ENCODE data around the gene CTSD. TPM values are rescaled to one million over a fixed set of nuclear protein-coding genes. Genes with fewer than 3 reads are reported as not detected.
"Not testable (repeated sequence)": the region's sequence is repeated elsewhere in the genome, so short reads cannot be mapped to it uniquely, and the experiment has no call there.

The CTSD gene
- total and polyA plus RNA-seq, 3 experiments from 2014 or later, result 110 to 206 (median 116) TPM

GRCh38 chr11:1770528-1770927 is 6.8 kb upstream of the CTSD start:
- peak overlapping the region in 2 of 8 donors; percentile 13 to 47 for H3K27ac Mint-ChIP-seq
- DNase-seq, result no peak
- peaks cover 11% of the 10 kb centered on the region for H3K4me1 ChIP-seq (ENCODE audit: insufficient read depth, low read length)
- peaks cover 10 to 18% (median 16%) of the 10 kb centered on the region in 3 donors for H3K4me1 Mint-ChIP-seq
- H3K27me3 Mint-ChIP-seq, result no peaks in the 10 kb centered on the region
- ChIA-PET CTCF (interaction anchor here (1.6 to 1.8 kb wide), 2 partner anchors 62 to 77 kb away, joined by 6 to 8 read pairs; no protein-coding TSS in a partner anchor), POLR2A (no interaction called here)
- H3K36me3 ChIP-seq (ENCODE audit: insufficient read depth, low read length), result no peaks in the 10 kb centered on the region
- no peaks in the 10 kb centered on the region for H3K9me3 Mint-ChIP-seq
- no peak overlapping the region for H3K4me3 ChIP-seq (ENCODE audit: low read length)
- no peak overlapping the region for H3K4me3 Mint-ChIP-seq
- H3K27me3 ChIP-seq (ENCODE audit: insufficient read depth, low read length, poor library complexity, severe bottlenecking), result no peaks in the 10 kb centered on the region
- no peaks in the 10 kb centered on the region for H3K36me3 Mint-ChIP-seq
- H3K27ac ChIP-seq (ENCODE audit: low read depth, low read length), result no peak overlapping the region
- H3K9me3 ChIP-seq (ENCODE audit: low read length), result no peaks in the 10 kb centered on the region

GRCh38 chr11:1770061-1770460 is 6.3 kb upstream of the CTSD start:
- H3K27ac Mint-ChIP-seq, result peak overlapping the region in 1 of 8 donors; percentile 18
- no peaks in the 10 kb centered on the region for H3K9me3 ChIP-seq (ENCODE audit: low read length)
- H3K4me3 ChIP-seq (ENCODE audit: low read length), result no peak overlapping the region
- peaks cover 11% of the 10 kb centered on the region for H3K4me1 ChIP-seq (ENCODE audit: insufficient read depth, low read length)
- no peaks in the 10 kb centered on the region for H3K36me3 Mint-ChIP-seq
- no peaks in the 10 kb centered on the region for H3K36me3 ChIP-seq (ENCODE audit: insufficient read depth, low read length)
- ChIA-PET CTCF (interaction anchor here (1.5 to 1.8 kb wide), 2 partner anchors 62 to 76 kb away, joined by 3 to 8 read pairs; no protein-coding TSS in a partner anchor), POLR2A (no interaction called here)
- H3K27me3 ChIP-seq (ENCODE audit: insufficient read depth, low read length, poor library complexity, severe bottlenecking), result no peaks in the 10 kb centered on the region
- no peaks in the 10 kb centered on the region for H3K27me3 Mint-ChIP-seq
- no peak overlapping the region for H3K27ac ChIP-seq (ENCODE audit: low read depth, low read length)
- H3K9me3 Mint-ChIP-seq, result no peaks in the 10 kb centered on the region
- peaks cover 10 to 18% (median 16%) of the 10 kb centered on the region in 3 donors for H3K4me1 Mint-ChIP-seq
- peak in 1 of 5 donors; percentile 1 for DNase-seq
- H3K4me3 Mint-ChIP-seq, result no peak overlapping the region

GRCh38 chr11:1769304-1769936 is 5.7 kb upstream of the CTSD start:
- H3K36me3 ChIP-seq (ENCODE audit: insufficient read depth, low read length); H3K27me3 Mint-ChIP-seq; H3K27ac ChIP-seq (ENCODE audit: low read depth, low read length); H3K4me3 ChIP-seq (ENCODE audit: low read length); H3K36me3 Mint-ChIP-seq; H3K4me3 Mint-ChIP-seq; POLR2A ChIA-PET; H3K27me3 ChIP-seq (ENCODE audit: insufficient read depth, low read length, poor library complexity, severe bottlenecking); H3K9me3 Mint-ChIP-seq; H3K9me3 ChIP-seq (ENCODE audit: low read length): not testable (repeated sequence)
- Mint-ChIP-seq H3K4me1 (peaks cover 11 to 21% (median 17%) of the 10 kb centered on the region in 3 donors), H3K27ac (peak overlapping the region in 1 of 8 donors; percentile 22)
- CTCF ChIA-PET, result interaction anchor here (1.5 kb wide), 1 partner anchor 75 kb away, joined by 3 read pairs; no protein-coding TSS in a partner anchor
- DNase-seq, result peak in 1 of 5 donors; percentile 22
- peaks cover 13% of the 10 kb centered on the region for H3K4me1 ChIP-seq (ENCODE audit: insufficient read depth, low read length)

- H3K9me3 Mint-ChIP-seq, result no peaks in the 10 kb centered on the region
- DNase-seq, result no peak
- CTCF ChIA-PET, result no interaction called here
- H3K4me3 Mint-ChIP-seq, result no peak overlapping the region
- peaks cover 14 to 19% (median 16%) of the 10 kb centered on the region in 3 donors for H3K4me1 Mint-ChIP-seq
- H3K4me3 ChIP-seq (ENCODE audit: low read length), result no peak overlapping the region
- no peaks in the 10 kb centered on the region for H3K27me3 ChIP-seq (ENCODE audit: insufficient read depth, low read length, poor library complexity, severe bottlenecking)
- no peak overlapping the region for H3K27ac ChIP-seq (ENCODE audit: low read depth, low read length)
- H3K27ac Mint-ChIP-seq, result no peak overlapping the region
- peaks cover 0 to 1% (median 0%) of the 10 kb centered on the region in 3 donors for H3K36me3 Mint-ChIP-seq
- POLR2A ChIA-PET, result no interaction called here
- H3K27me3 Mint-ChIP-seq, result no peaks in the 10 kb centered on the region
- no peaks in the 10 kb centered on the region for H3K9me3 ChIP-seq (ENCODE audit: low read length)
- H3K4me1 ChIP-seq (ENCODE audit: insufficient read depth, low read length), result peaks cover 19% of the 10 kb centered on the region
- H3K36me3 ChIP-seq (ENCODE audit: insufficient read depth, low read length), result no peaks in the 10 kb centered on the region
Measured at GRCh38 chr11:1768141-1768469, 4.4 kb upstream of the CTSD start.

GRCh38 chr11:1767399-1768140 is 3.8 kb upstream of the CTSD start:
- Mint-ChIP-seq H3K27me3 (no peaks in the 10 kb centered on the region), H3K4me1 (peaks cover 14 to 20% (median 17%) of the 10 kb centered on the region in 3 donors), H3K4me3 (no peak overlapping the region)

GRCh38 chr11:1766719-1767398 is 3.1 kb upstream of the CTSD start:
- no peak for DNase-seq
- CTCF ChIA-PET, result no interaction called here
- H3K27ac ChIP-seq (ENCODE audit: low read depth, low read length), result no peak overlapping the region
- no peaks in the 10 kb centered on the region for H3K36me3 ChIP-seq (ENCODE audit: insufficient read depth, low read length)
- Mint-ChIP-seq H3K36me3 (peaks cover 0 to 3% (median 0%) of the 10 kb centered on the region in 3 donors), H3K4me1 (peaks cover 14 to 20% (median 17%) of the 10 kb centered on the region in 3 donors), H3K9me3 (no peaks in the 10 kb centered on the region), H3K4me3 (no peak overlapping the region), H3K27me3 (no peaks in the 10 kb centered on the region), H3K27ac (peak overlapping the region in 1 of 8 donors; percentile 17)
- no peaks in the 10 kb centered on the region for H3K27me3 ChIP-seq (ENCODE audit: insufficient read depth, low read length, poor library complexity, severe bottlenecking)
- peaks cover 22% of the 10 kb centered on the region for H3K4me1 ChIP-seq (ENCODE audit: insufficient read depth, low read length)
- H3K9me3 ChIP-seq (ENCODE audit: low read length), result no peaks in the 10 kb centered on the region
- no peak overlapping the region for H3K4me3 ChIP-seq (ENCODE audit: low read length)
- POLR2A ChIA-PET, result no interaction called here

More at GRCh38 chr11:1767399-1768140, 3.8 kb upstream of the CTSD start:
- Histone ChIP-seq H3K4me3 (ENCODE audit: low read length) (no peak overlapping the region), H3K27ac (ENCODE audit: low read depth, low read length) (no peak overlapping the region), H3K9me3 (ENCODE audit: low read length) (no peaks in the 10 kb centered on the region), H3K36me3 (ENCODE audit: insufficient read depth, low read length) (no peaks in the 10 kb centered on the region), H3K4me1 (ENCODE audit: insufficient read depth, low read length) (peaks cover 22% of the 10 kb centered on the region), H3K27me3 (ENCODE audit: insufficient read depth, low read length, poor library complexity, severe bottlenecking) (no peaks in the 10 kb centered on the region)
- ChIA-PET CTCF (no interaction called here), POLR2A (no interaction called here)
- peaks cover 0 to 1% (median 0%) of the 10 kb centered on the region in 3 donors for H3K36me3 Mint-ChIP-seq
- peak in 1 of 5 donors; percentile 34 for DNase-seq
- no peak overlapping the region for H3K27ac Mint-ChIP-seq
- no peaks in the 10 kb centered on the region for H3K9me3 Mint-ChIP-seq

- POLR2A ChIA-PET, result no interaction called here
- peaks cover 0 to 7% (median 0%) of the 10 kb centered on the region in 3 donors for H3K36me3 Mint-ChIP-seq
- no peak overlapping the region for H3K27ac Mint-ChIP-seq
- H3K4me3 Mint-ChIP-seq, result peak overlapping the region in 1 of 7 donors; percentile 69
- Histone ChIP-seq H3K36me3 (ENCODE audit: insufficient read depth, low read length) (no peaks in the 10 kb centered on the region), H3K9me3 (ENCODE audit: low read length) (no peaks in the 10 kb centered on the region), H3K27me3 (ENCODE audit: insufficient read depth, low read length, poor library complexity, severe bottlenecking) (no peaks in the 10 kb centered on the region), H3K4me1 (ENCODE audit: insufficient read depth, low read length) (peaks cover 28% of the 10 kb centered on the region), H3K27ac (ENCODE audit: low read depth, low read length) (no peak overlapping the region), H3K4me3 (ENCODE audit: low read length) (no peak overlapping the region)
- DNase-seq, result no peak
- H3K27me3 Mint-ChIP-seq, result no peaks in the 10 kb centered on the region
- peaks cover 20 to 27% (median 21%) of the 10 kb centered on the region in 3 donors for H3K4me1 Mint-ChIP-seq
- CTCF ChIA-PET, result interaction anchor here (1.7 kb wide), 1 partner anchor 73 kb away, joined by 5 read pairs; no protein-coding TSS in a partner anchor
- H3K9me3 Mint-ChIP-seq, result no peaks in the 10 kb centered on the region
Measured at GRCh38 chr11:1765871-1766718, 2.4 kb upstream of the CTSD start.

Measured in CD8-positive, alpha-beta memory T cell (primary cell).